ENCODE results near the gene FAM222B. TPM values are rescaled to one million over a fixed set of nuclear protein-coding genes. Genes with fewer than 3 reads are reported as not detected.

The FAM222B gene
- polyA plus RNA-seq, 2 of the 4 experiments (the other 2 are of a cell fraction) = 10.7 to 15.6 TPM

- no peak for TF ChIP-seq REST (IDR thresholded peaks at IDR 0.05)
- peak; percentile 82 for TF ChIP-seq KDM1A (IDR thresholded peaks at IDR 0.05; ENCODE audit: low read depth)
- TF ChIP-seq PHF8 (IDR thresholded peaks at IDR 0.05; ENCODE audit: borderline replicate concordance, low read depth) = no peak
Measured at GRCh38 chr17:28714281-28714680, 128.3 kb downstream of the FAM222B start (continued).

GRCh38 chr17:28712705-28713415 lies 129.7 kb downstream of the FAM222B start:
- DNase-seq (ENCODE audit: low read depth in 1 of 2, low spot score in 1 of 2) (no peak), FAIRE-seq (no peak), ATAC-seq (no peak)
- ChIA-PET CTCF (interaction anchor here (2.3 to 17.6 kb wide), 5 partner anchors 12 to 68 kb away, joined by 6 to 335 read pairs (median 16); partner anchors contain the start of genes BLTP2 and NEK8), POLR2A (interaction anchor here (1.1 to 1.9 kb wide), 3 partner anchors 11 to 68 kb away, joined by 3 to 15 read pairs (median 5); partner anchors contain the start of gene BLTP2)
- Histone ChIP-seq H3K9me3 (no peaks in the 10 kb centered on the region), H3K4me2 (no peak overlapping the region), H3K27ac (no peak overlapping the region), H3K4me1 (peaks cover 22% of the 10 kb centered on the region), H3K4me3 (no peak overlapping the region)
- no peak for TF ChIP-seq TP53 (CRISPR knock-in tag; IDR thresholded peaks at IDR 0.05)
- TF ChIP-seq BHLHE40 (IDR thresholded peaks at IDR 0.05; ENCODE audit: low read depth, low read length) = no peak
- TF ChIP-seq, protein P1, sequence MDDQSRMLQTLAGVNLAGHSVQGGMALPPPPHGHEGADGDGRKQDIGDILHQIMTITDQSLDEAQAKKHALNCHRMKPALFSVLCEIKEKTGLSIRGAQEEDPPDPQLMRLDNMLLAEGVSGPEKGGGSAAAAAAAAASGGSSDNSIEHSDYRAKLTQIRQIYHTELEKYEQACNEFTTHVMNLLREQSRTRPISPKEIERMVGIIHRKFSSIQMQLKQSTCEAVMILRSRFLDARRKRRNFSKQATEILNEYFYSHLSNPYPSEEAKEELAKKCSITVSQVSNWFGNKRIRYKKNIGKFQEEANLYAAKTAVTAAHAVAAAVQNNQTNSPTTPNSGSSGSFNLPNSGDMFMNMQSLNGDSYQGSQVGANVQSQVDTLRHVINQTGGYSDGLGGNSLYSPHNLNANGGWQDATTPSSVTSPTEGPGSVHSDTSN (IDR thresholded peaks at IDR 0.05) = no peak
- TF ChIP-seq RAD21 (conservative IDR thresholded peaks at IDR 0.05 in 1 of 2, IDR thresholded peaks at IDR 0.05 in 1 of 2) = no peak
- TF ChIP-seq TFCP2L1 (CRISPR knock-in tag; IDR thresholded peaks at IDR 0.05) = no peak
- no peak for TF ChIP-seq HES2 (IDR thresholded peaks at IDR 0.05)
- TF ChIP-seq ATOH8 (CRISPR knock-in tag; IDR thresholded peaks at IDR 0.05; ENCODE audit: low read depth) = no peak
- no peak for TF ChIP-seq PHF8 (IDR thresholded peaks at IDR 0.05; ENCODE audit: borderline replicate concordance, low read depth)
- no peak for TF ChIP-seq POLR2A (IDR thresholded peaks at IDR 0.05; ENCODE audit: low read length)
- no peak for TF ChIP-seq ZC3H11A (IDR thresholded peaks at IDR 0.05)
- TF ChIP-seq, protein P2, sequence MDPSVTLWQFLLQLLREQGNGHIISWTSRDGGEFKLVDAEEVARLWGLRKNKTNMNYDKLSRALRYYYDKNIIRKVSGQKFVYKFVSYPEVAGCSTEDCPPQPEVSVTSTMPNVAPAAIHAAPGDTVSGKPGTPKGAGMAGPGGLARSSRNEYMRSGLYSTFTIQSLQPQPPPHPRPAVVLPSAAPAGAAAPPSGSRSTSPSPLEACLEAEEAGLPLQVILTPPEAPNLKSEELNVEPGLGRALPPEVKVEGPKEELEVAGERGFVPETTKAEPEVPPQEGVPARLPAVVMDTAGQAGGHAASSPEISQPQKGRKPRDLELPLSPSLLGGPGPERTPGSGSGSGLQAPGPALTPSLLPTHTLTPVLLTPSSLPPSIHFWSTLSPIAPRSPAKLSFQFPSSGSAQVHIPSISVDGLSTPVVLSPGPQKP (IDR thresholded peaks at IDR 0.05; ENCODE audit: low read depth, low read length) = no peak
- TF ChIP-seq CHD4 (IDR thresholded peaks at IDR 0.05; ENCODE audit: borderline replicate concordance) = no peak
- TF ChIP-seq EP300 (IDR thresholded peaks at IDR 0.05) = no peak
- 87% methylated on average over 7 of the region's 7 CpGs for WGBS (ENCODE audit: missing lambda C conversion rate)

All from A549 (cell line).